Suppressor macrophage (primary cell): Measurements from ENCODE around the gene FAM200A.
A peak's percentile ranks its signal among the peaks of the same experiment; 100 is the strongest.
"Not testable (repeated sequence)": the region's sequence is repeated elsewhere in the genome, so short reads cannot be mapped to it uniquely, and the experiment has no call there.

Experiments
- DNase-seq, 4 experiments: peaks; one replicate each; pipeline ENCODE4 v3.0.0-alpha.2; 2020 to 2022

FAM200A gene

GRCh38 chr7:99559175-99559915 lies 7.4 kb upstream of the FAM200A start:
- peak in 2 of 4 experiments; percentile 33 to 34 for DNase-seq

GRCh38 chr7:99558306-99559174 lies 6.6 kb upstream of the FAM200A start, which contains the start of gene ZNF655:
Gene ZNF655 (plus strand): TSS chr7:99558642. CDS start chr7:99560560, 1,918 bp downstream.
- peak; percentile 90 to 95 (median 93) for DNase-seq

- DNase-seq = no peak
These were observed 6.0 kb upstream of the FAM200A start for GRCh38 chr7:99557940-99558305.

GRCh38 chr7:99557196-99557607 lies 5.3 kb upstream of the FAM200A start:
- peak in 3 of 4 experiments; percentile 9 to 32 (median 23) for DNase-seq

- no peak for DNase-seq
These were observed 3.0 kb upstream of the FAM200A start for GRCh38 chr7:99554939-99555338.

GRCh38 chr7:99553039-99553438 lies 1.1 kb upstream of the FAM200A start:
- DNase-seq = no peak

GRCh38 chr7:99551334-99551733 lies 580 bp downstream of the FAM200A start:
- peak in 2 of 4 experiments; percentile 4 to 6 for DNase-seq

GRCh38 chr7:99549545-99549944 lies 2.4 kb downstream of the FAM200A start:
- DNase-seq = not testable (repeated sequence)

- not testable (repeated sequence) for DNase-seq
These were observed 6.6 kb downstream of the FAM200A start for GRCh38 chr7:99545308-99545707.

- DNase-seq = no peak
These were observed 8.0 kb downstream of the FAM200A start for GRCh38 chr7:99543916-99544315.

- no peak for DNase-seq
These were observed 8.7 kb downstream of the FAM200A start for GRCh38 chr7:99543081-99543671.

GRCh38 chr7:99541212-99541611 lies 10.7 kb downstream of the FAM200A start:
- no peak for DNase-seq

GRCh38 chr7:99540542-99540941 lies 11.4 kb downstream of the FAM200A start:
- DNase-seq = no peak

GRCh38 chr7:99539213-99539811 lies 12.6 kb downstream of the FAM200A start:
- DNase-seq = no peak

- DNase-seq = no peak
These were observed 16.2 kb downstream of the FAM200A start for GRCh38 chr7:99535667-99536066.

GRCh38 chr7:99531354-99531765 lies 20.6 kb downstream of the FAM200A start:
- no peak for DNase-seq

- DNase-seq = peak; percentile 4 to 40 (median 34)
These were observed 26.0 kb downstream of the FAM200A start for GRCh38 chr7:99525713-99526440.

GRCh38 chr7:99521399-99521798 lies 30.5 kb downstream of the FAM200A start:
- DNase-seq = no peak

- DNase-seq = no peak
These were observed 37.9 kb downstream of the FAM200A start for GRCh38 chr7:99514050-99514449.

GRCh38 chr7:99505324-99505662 lies 46.6 kb downstream of the FAM200A start:
- DNase-seq = no peak

GRCh38 chr7:99504603-99505323 lies 47.2 kb downstream of the FAM200A start, which contains the start of gene ZKSCAN5:
Gene ZKSCAN5 (plus strand): TSS chr7:99504662. CDS start chr7:99506045, 1,383 bp downstream.
- DNase-seq = peak; percentile 96 to 99 (median 99)
